Bronchial epithelial cell (primary cell): ENCODE measurements around the gene CLIC1. TPM values are rescaled to one million over a fixed set of nuclear protein-coding genes. Genes with fewer than 3 reads are reported as not detected.
A peak's percentile ranks its signal among the peaks of the same experiment; 100 is the strongest.

Experiments
- DNase-seq: peaks from one replicate; pipeline ENCODE4 v3.0.0-alpha.2; 2010; ENCODE audit warnings: low read depth
- FAIRE-seq: peaks from 2 replicates; lab custom pipeline; 2011; peaks lifted over from hg19 to GRCh38; lab: Jason Lieb, UNC
- H3K27me3 ChIP-seq: 2 replicates; pipeline ENCODE4 v1.5.1; 2011; ENCODE audit warnings: low read length; ENCODE audit not compliant: control insufficient read depth, insufficient read depth
- H3K36me3 ChIP-seq: 2 replicates; pipeline ENCODE4 v1.5.1; 2011; ENCODE audit warnings: low read length; ENCODE audit not compliant: control insufficient read depth, insufficient read depth
- H3K4me3 ChIP-seq: 2 replicates; pipeline ENCODE4 v1.5.1; 2011; ENCODE audit warnings: mild to moderate bottlenecking, low read depth, low read length, control low read depth
- CTCF ChIP-seq: IDR thresholded peaks from 2 replicates; pipeline ENCODE4 v1.5.1; 2011; ENCODE audit warnings: mild to moderate bottlenecking, moderate library complexity, low read length, control low read depth, inconsistent platforms; ENCODE audit not compliant: insufficient read depth, severe bottlenecking
- total RNA-seq: library from RNA; depleted of rRNA; stranded (reverse); fragments of >200 nt; gene quantifications from 2 replicates; pipeline ENCODE4 v1.2.1, GENCODE V29; 2014

The CLIC1 gene
- total RNA-seq, 1 donor from 2014 or later: 480 TPM

GRCh38 chr6:31770860-31771259 lies 34.5 kb upstream of the CLIC1 start:
- Histone ChIP-seq H3K27me3 (no peaks in the 10 kb centered on the region), H3K4me3 (no peak overlapping the region), H3K36me3 (no peaks in the 10 kb centered on the region)
- DNase-seq (no peak), FAIRE-seq (no peak)
- no peak for TF ChIP-seq CTCF

GRCh38 chr6:31769684-31770371 lies 33.5 kb upstream of the CLIC1 start:
- no peaks in the 10 kb centered on the region for H3K36me3 ChIP-seq
- peak; percentile 57 for DNase-seq
- TF ChIP-seq CTCF: peak; percentile 97
- no peak overlapping the region for H3K4me3 ChIP-seq
- no peaks in the 10 kb centered on the region for H3K27me3 ChIP-seq
- no peak for FAIRE-seq

GRCh38 chr6:31768363-31769257 lies 32.3 kb upstream of the CLIC1 start:
- H3K36me3 ChIP-seq: no peaks in the 10 kb centered on the region
- DNase-seq (no peak), FAIRE-seq (no peak)
- no peak for TF ChIP-seq CTCF
- H3K4me3 ChIP-seq: no peak overlapping the region
- H3K27me3 ChIP-seq: no peaks in the 10 kb centered on the region

- no peak overlapping the region for H3K4me3 ChIP-seq
- H3K27me3 ChIP-seq: no peaks in the 10 kb centered on the region
- no peak for DNase-seq
- no peak for TF ChIP-seq CTCF
- no peaks in the 10 kb centered on the region for H3K36me3 ChIP-seq
- FAIRE-seq: no peak
Observed at GRCh38 chr6:31767096-31767645, 30.8 kb upstream of the CLIC1 start.

GRCh38 chr6:31765910-31766794 lies 29.8 kb upstream of the CLIC1 start:
- DNase-seq (no peak), FAIRE-seq (no peak)
- TF ChIP-seq CTCF: no peak
- Histone ChIP-seq H3K4me3 (no peak overlapping the region), H3K36me3 (peaks cover 1% of the 10 kb centered on the region), H3K27me3 (no peaks in the 10 kb centered on the region)
